B cell (primary cell): ENCODE data around the gene TAS1R1. TPM values are rescaled to one million over a fixed set of nuclear protein-coding genes. Genes with fewer than 3 reads are reported as not detected.

Experiments used
- ATAC-seq: fragments of 200-7000 bp; cut with Tn5 transposase; one replicate; pipeline ENCODE4 v1.10.0; 2021; ENCODE audit warnings: low read depth, mild to moderate bottlenecking, moderate number of reproducible peaks, moderate library complexity
- CTCF ChIA-PET: fragments of 350-600 bp; sonication (Branson Sonifier 250); formaldehyde crosslinking; loops from one replicate; lab custom pipeline; 2021; ENCODE audit warnings: antibody characterized with exemption, inconsistent platforms; lab: Charles Lee
- POLR2A ChIA-PET: fragments of 350-600 bp; sonication (Branson Sonifier 250); formaldehyde crosslinking; loops from one replicate; lab custom pipeline; 2021; ENCODE audit warnings: antibody characterized with exemption; lab: Charles Lee
- DNase-seq: peaks from one replicate; pipeline ENCODE4 v3.0.0; 2013
- H2AFZ ChIP-seq: 2 replicates; pipeline ENCODE4 v1.6.1; 2012; ENCODE audit warnings: mild to moderate bottlenecking, low read depth, low read length; ENCODE audit not compliant: insufficient read depth, poor library complexity, severe bottlenecking
- H3K27ac ChIP-seq, 2 donors: 1 replicate in 1 of 2; 2 replicates in 1 of 2; pipeline ENCODE4 v1.5.1; 2012 to 2013; ENCODE audit warnings: low read length in 2 of 2, mild to moderate bottlenecking in 2 of 2, moderate library complexity in 1 of 2
- H3K27me3 ChIP-seq, 4 experiments: fragments of 200-600 bp in 1 of 4; sonication (generic) in 1 of 4; replicated peaks in 1 of 4; 1 replicate in 2 of 4; 2 replicates in 2 of 4; pipeline versions ENCODE4 v1.6.1 to v1.7.0; 2013 to 2016; ENCODE audit warnings: low read length in 3 of 4, mild to moderate bottlenecking in 2 of 4, mixed read lengths in 1 of 4, moderate library complexity in 1 of 4; ENCODE audit not compliant: insufficient read depth in 4 of 4, control insufficient read depth in 3 of 4; ENCODE audit errors: control extremely low read depth in 1 of 4
- H3K36me3 ChIP-seq, 2 experiments: replicated peaks in 1 of 2; 1 replicate in 1 of 2; 2 replicates in 1 of 2; pipeline versions ENCODE4 v1.6.1 to v1.7.1; 2013; ENCODE audit warnings: low read length in 1 of 2; ENCODE audit not compliant: insufficient read depth in 2 of 2, control insufficient read depth in 1 of 2; ENCODE audit errors: control extremely low read depth in 1 of 2, extremely low read depth in 1 of 2
- H3K4me1 ChIP-seq, 2 donors: fragments of 200-600 bp in 1 of 2; sonication (generic) in 1 of 2; 1 replicate in 1 of 2; 2 replicates in 1 of 2; pipeline versions ENCODE4 v1.5.1 to v1.6.1; 2013 to 2017; ENCODE audit warnings: low read length in 2 of 2; ENCODE audit not compliant: control insufficient read depth in 2 of 2, insufficient read depth in 2 of 2
- H3K4me2 ChIP-seq: replicated peaks from 2 replicates; pipeline ENCODE3; 2012; ENCODE audit warnings: mild to moderate bottlenecking, low read depth, low read length; ENCODE audit not compliant: poor library complexity, severe bottlenecking
- H3K4me3 ChIP-seq, 5 experiments: fragments of 200-600 bp in 1 of 5; sonication (generic) in 1 of 5; 1 replicate in 3 of 5; 2 replicates in 2 of 5; pipeline versions ENCODE4 v1.5.1 to v1.7.0; 2011 to 2016; ENCODE audit warnings: low read length in 4 of 5, mild to moderate bottlenecking in 4 of 5, low read depth in 2 of 5, control low read depth in 1 of 5, moderate library complexity in 1 of 5; ENCODE audit not compliant: insufficient read depth in 1 of 5; ENCODE audit errors: control extremely low read depth in 1 of 5, extremely low read depth in 1 of 5
- H3K79me2 ChIP-seq: fragments of 200-600 bp; sonication (generic); one replicate; pipeline ENCODE4 v1.6.0; 2016; ENCODE audit warnings: low read length; ENCODE audit not compliant: control insufficient read depth, insufficient read depth
- H3K9ac ChIP-seq: fragments of 200-600 bp; sonication (generic); 2 replicates; pipeline ENCODE4 v1.6.1; 2017; ENCODE audit warnings: mild to moderate bottlenecking, low read length, moderate library complexity
- H3K9me3 ChIP-seq, 3 donors: one replicate each; pipeline versions ENCODE4 v1.6.1 to v1.7.1; 2013; ENCODE audit warnings: low read length in 2 of 3; ENCODE audit not compliant: control insufficient read depth in 2 of 3, insufficient read depth in 1 of 3; ENCODE audit errors: control extremely low read depth in 1 of 3
- H4K20me1 ChIP-seq: 2 replicates; pipeline ENCODE4 v1.6.0; 2012; ENCODE audit warnings: mild to moderate bottlenecking, low read length; ENCODE audit not compliant: insufficient read depth, control insufficient read depth, poor library complexity, severe bottlenecking
- H3K27ac Mint-ChIP-seq: one replicate; pipeline ENCODE4 v1.8.0; 2021; ENCODE audit warnings: mixed read lengths
- H3K27me3 Mint-ChIP-seq: one replicate; pipeline ENCODE4 v1.8.0; 2021; ENCODE audit warnings: mixed read lengths
- H3K4me1 Mint-ChIP-seq: one replicate; pipeline ENCODE4 v1.8.0; 2021; ENCODE audit warnings: mixed read lengths
- H3K4me3 Mint-ChIP-seq: one replicate; pipeline ENCODE4 v1.8.0; 2021; ENCODE audit warnings: mixed read lengths
- H3K9me3 Mint-ChIP-seq: one replicate; pipeline ENCODE4 v1.8.0; 2022; ENCODE audit warnings: mixed read lengths; ENCODE audit not compliant: insufficient read depth
- CTCF ChIP-seq: fragments of 200-600 bp; IDR thresholded peaks from one replicate; pipeline ENCODE4 v1.8.0; 2022; ENCODE audit warnings: antibody characterized with exemption, mild to moderate bottlenecking
- EZH2 ChIP-seq: IDR thresholded peaks from 2 replicates; pipeline ENCODE4 v1.6.1; 2012; ENCODE audit warnings: borderline replicate concordance, low read depth, mild to moderate bottlenecking, moderate library complexity, low read length; ENCODE audit not compliant: insufficient read depth, poor library complexity, severe bottlenecking
- WGBS: methylation state at CpG from one replicate; pipeline ENCODE4 v1.1.5; 2013; ENCODE audit warnings: missing lambda C conversion rate; ENCODE audit not compliant: insufficient coverage; 5-methylcytosine and 5-hydroxymethylcytosine counted together
- intact Hi-C: fragments of 100-400 bp; cut with micrococcal nuclease; formaldehyde crosslinking; loops from one replicate; pipeline ENCODE4 v1.10.0; 2022
- polyA plus RNA-seq: library from polyadenylated mRNA; depleted of rRNA; stranded (reverse); fragments of >200 nt; gene quantifications from 2 replicates; pipeline ENCODE4 v1.2.3, GENCODE V29; 2012
- total RNA-seq, 2 donors: library from RNA; stranded (reverse); fragments of 120-200 nt in 1 of 2; gene quantifications; 1 replicate in 1 of 2; 2 replicates in 1 of 2; pipeline versions ENCODE4 v1.2.3 to v1.2.4, GENCODE V29; 2013 to 2022

The TAS1R1 gene
- total and polyA plus RNA-seq, 2 donors (not counting 1 experiment from before 2014, with no cell fraction given), result 0.09 TPM; not detected in 1

GRCh38 chr1:6594977-6595740 is 40.1 kb downstream of the TAS1R1 start:
- Histone ChIP-seq H3K27ac (no peak overlapping the region), H3K4me1 (peaks cover 11 to 25% of the 10 kb centered on the region in 2 donors), H3K79me2 (peaks cover 40% of the 10 kb centered on the region), H3K27me3 (no peaks in the 10 kb centered on the region), H3K4me3 (no peak overlapping the region), H3K9me3 (no peaks in the 10 kb centered on the region), H4K20me1 (peaks cover 58% of the 10 kb centered on the region), H3K9ac (no peak overlapping the region), H2AFZ (no peak overlapping the region), H3K36me3 (peaks cover 0 to 56% of the 10 kb centered on the region in 2 experiments), H3K4me2 (no peak overlapping the region)
- ATAC-seq (no peak), DNase-seq (no peak)
- 98% methylated on average over 11 of the region's 11 CpGs for WGBS
- Mint-ChIP-seq H3K27ac (no peak overlapping the region), H3K4me1 (peaks cover 20% of the 10 kb centered on the region), H3K27me3 (no peaks in the 10 kb centered on the region), H3K9me3 (no peaks in the 10 kb centered on the region), H3K4me3 (no peak overlapping the region)
- ChIA-PET POLR2A (no interaction called here), CTCF (no interaction called here)
- intact Hi-C loops, result no loop called here
- TF ChIP-seq CTCF (no peak), EZH2 (no peak)

GRCh38 chr1:6596351-6596750 is 41.2 kb downstream of the TAS1R1 start:
- no peak overlapping the region for H3K4me3 Mint-ChIP-seq
- H3K27me3 Mint-ChIP-seq, result no peaks in the 10 kb centered on the region
- DNase-seq (no peak), ATAC-seq (no peak)
- no peak overlapping the region for H3K27ac Mint-ChIP-seq
- WGBS, result 89% methylated on average over 3 of the region's 7 CpGs
- no peak for TF ChIP-seq CTCF
- TF ChIP-seq EZH2, result no peak
- no peak overlapping the region for H3K27ac ChIP-seq
- peaks cover 30% of the 10 kb centered on the region for H3K4me1 Mint-ChIP-seq
- H3K4me2 ChIP-seq, result no peak overlapping the region
- ChIA-PET POLR2A (no interaction called here), CTCF (no interaction called here)
- no peak overlapping the region for H2AFZ ChIP-seq
- no peaks in the 10 kb centered on the region for H3K9me3 ChIP-seq
- H3K36me3 ChIP-seq, result peaks cover 0 to 50% of the 10 kb centered on the region in 2 experiments
- no peak overlapping the region for H3K4me3 ChIP-seq
- H3K27me3 ChIP-seq, result no peaks in the 10 kb centered on the region
- no peak overlapping the region for H3K9ac ChIP-seq
- peaks cover 21 to 31% of the 10 kb centered on the region in 2 donors for H3K4me1 ChIP-seq
- intact Hi-C loops, result no loop called here
- H3K79me2 ChIP-seq, result peaks cover 51% of the 10 kb centered on the region
- no peaks in the 10 kb centered on the region for H3K9me3 Mint-ChIP-seq
- H4K20me1 ChIP-seq, result peaks cover 61% of the 10 kb centered on the region
